ENCODE measurements around the gene RPL27. TPM values are rescaled to one million over a fixed set of nuclear protein-coding genes. Genes with fewer than 3 reads are reported as not detected.

Gene RPL27
- total RNA-seq, 1 donor, result 1,254 TPM

GRCh38 chr17:43011728-43012472 lies 13.7 kb downstream of the RPL27 start:
- no peak overlapping the region for H3K4me3 ChIP-seq (ENCODE audit: low read depth, low read length)
- no peak for TF ChIP-seq CTCF (IDR thresholded peaks at IDR 0.05; ENCODE audit: insufficient read depth, low read depth, low read length)
- DNase-seq (ENCODE audit: low read depth), result no peak

GRCh38 chr17:43013296-43013695 lies 15.1 kb downstream of the RPL27 start:
- TF ChIP-seq CTCF (IDR thresholded peaks at IDR 0.05; ENCODE audit: insufficient read depth, low read depth, low read length), result no peak
- H3K4me3 ChIP-seq (ENCODE audit: low read depth, low read length), result no peak overlapping the region
- no peak for DNase-seq (ENCODE audit: low read depth)

- no peak for DNase-seq (ENCODE audit: low read depth)
- no peak for TF ChIP-seq CTCF (IDR thresholded peaks at IDR 0.05; ENCODE audit: insufficient read depth, low read depth, low read length)
- no peak overlapping the region for H3K4me3 ChIP-seq (ENCODE audit: low read depth, low read length)
These were observed 15.9 kb downstream of the RPL27 start for GRCh38 chr17:43014020-43014648.

GRCh38 chr17:43014649-43015542 lies 16.7 kb downstream of the RPL27 start:
- no peak for DNase-seq (ENCODE audit: low read depth)
- no peak overlapping the region for H3K4me3 ChIP-seq (ENCODE audit: low read depth, low read length)
- no peak for TF ChIP-seq CTCF (IDR thresholded peaks at IDR 0.05; ENCODE audit: insufficient read depth, low read depth, low read length)

DNA sequence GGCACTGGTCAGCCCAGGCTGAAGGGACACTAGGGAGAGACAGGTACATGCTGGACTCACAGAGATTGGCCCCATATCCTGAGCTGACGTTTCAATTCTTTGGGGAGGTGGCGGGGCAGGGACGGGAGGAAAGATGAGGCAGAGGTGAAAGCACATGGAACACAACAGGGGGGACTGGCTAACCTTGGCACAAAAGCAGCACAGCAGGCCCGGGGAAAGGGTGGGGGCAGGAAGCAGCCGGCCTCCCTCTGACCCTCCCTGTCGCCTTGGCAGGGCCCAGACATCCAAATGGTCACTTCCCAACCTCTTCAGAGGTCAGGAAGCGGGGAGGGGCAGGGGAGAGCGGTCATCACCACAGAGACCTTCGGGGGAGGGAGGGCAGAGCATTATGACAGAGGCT lies 17.4 kb downstream of the RPL27 start:
- no peak overlapping the region for H3K4me3 ChIP-seq (ENCODE audit: low read depth, low read length)
- no peak for TF ChIP-seq CTCF (IDR thresholded peaks at IDR 0.05; ENCODE audit: insufficient read depth, low read depth, low read length)
- no peak for DNase-seq (ENCODE audit: low read depth)

DNA sequence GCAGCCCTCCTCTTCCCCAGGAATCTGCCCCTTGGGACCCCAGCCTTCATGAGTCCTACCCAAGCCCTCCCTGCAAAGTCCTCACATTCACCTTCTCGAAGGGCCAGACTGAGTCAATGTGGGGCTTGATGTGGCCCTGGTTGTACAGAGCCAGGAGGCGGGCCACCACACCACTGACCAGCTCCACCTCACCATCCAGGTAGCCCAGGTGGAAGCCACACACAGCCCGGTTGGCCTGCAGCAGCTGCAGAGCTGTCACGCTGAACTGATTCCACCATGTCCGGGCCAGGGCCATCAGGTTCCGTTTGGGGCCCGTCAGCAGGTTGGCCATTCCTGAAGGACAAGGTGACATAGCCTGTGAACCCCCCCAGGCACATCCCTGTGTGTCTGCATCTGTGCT lies 18.0 kb downstream of the RPL27 start:
- no peak for DNase-seq (ENCODE audit: low read depth)

More for the DNA sequence above, 18.0 kb downstream of the RPL27 start:
- no peak overlapping the region for H3K4me3 ChIP-seq (ENCODE audit: low read depth, low read length)
- no peak for TF ChIP-seq CTCF (IDR thresholded peaks at IDR 0.05; ENCODE audit: insufficient read depth, low read depth, low read length)

Data from fibroblast of villous mesenchyme (primary cell).